ENCODE data around the gene ACOXL. TPM values are rescaled to one million over a fixed set of nuclear protein-coding genes. Genes with fewer than 3 reads are reported as not detected.

The ACOXL gene
- total RNA-seq, 1 donor from 2014 or later: 0.23 TPM

DNA sequence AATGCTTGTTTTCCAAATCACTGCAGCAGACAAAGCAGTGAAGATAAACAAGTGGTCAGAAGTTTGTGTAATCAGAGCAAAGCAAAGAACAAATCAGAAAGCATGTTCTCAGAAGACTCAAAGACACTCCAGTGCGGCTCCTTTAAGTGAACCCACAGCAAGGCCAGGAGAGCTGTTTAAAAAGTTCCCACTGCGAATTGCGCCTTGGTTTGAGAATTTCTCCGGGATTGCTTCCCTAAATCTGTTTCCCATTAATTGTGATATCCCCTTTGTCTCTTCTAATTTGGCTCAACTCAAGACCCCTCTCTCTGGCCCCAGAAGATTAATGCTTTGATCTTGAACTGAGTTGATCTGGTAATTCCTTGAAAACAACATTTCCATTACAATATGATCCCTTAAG, 265.9 kb downstream of the ACOXL start:
- no peak for FAIRE-seq

DNA sequence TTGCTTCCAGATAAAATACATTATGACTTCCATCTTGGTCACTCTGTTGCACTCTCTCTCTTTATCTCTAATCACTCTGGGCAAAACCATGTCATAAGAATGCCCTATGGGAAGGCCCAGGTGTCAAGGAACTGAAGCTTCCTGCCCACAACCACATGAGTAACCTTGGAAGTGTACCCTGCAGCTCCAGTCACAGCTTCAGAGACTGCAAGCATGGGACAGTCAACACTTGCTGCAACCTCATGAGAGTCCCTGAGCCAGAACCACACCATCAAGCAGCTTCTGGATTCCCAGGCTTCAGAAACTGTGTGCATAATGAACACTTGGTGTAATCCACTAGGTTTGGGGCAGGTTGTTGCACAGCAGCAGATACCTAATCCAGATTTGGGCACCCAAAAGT, 267.3 kb downstream of the ACOXL start:
- FAIRE-seq: no peak

More for the DNA sequence above, 265.9 kb downstream of the ACOXL start:
- H3K4me3 ChIP-seq (ENCODE audit: insufficient read depth, low read depth, low read length): no peak overlapping the region
- no peak overlapping the region for H2AFZ ChIP-seq (ENCODE audit: low read depth, low read length)
- Mint-ChIP-seq H3K27me3 (ENCODE audit: low read depth, unreplicated experiment) (peaks cover 3% of the 10 kb centered on the region), H3K36me3 (ENCODE audit: low read depth, unreplicated experiment) (no peaks in the 10 kb centered on the region), H3K27ac (ENCODE audit: unreplicated experiment) (no peak overlapping the region), H3K4me3 (ENCODE audit: unreplicated experiment) (no peak overlapping the region), H3K4me1 (ENCODE audit: low read depth, unreplicated experiment) (peaks cover 4% of the 10 kb centered on the region), H3K9me3 (ENCODE audit: unreplicated experiment) (peaks cover 12% of the 10 kb centered on the region)
- H3K9me3 ChIP-seq (ENCODE audit: insufficient read depth, low read depth, low read length): no peaks in the 10 kb centered on the region
- H3K4me1 ChIP-seq (ENCODE audit: insufficient read depth, low read length): no peaks in the 10 kb centered on the region
- no peak overlapping the region for H3K9ac ChIP-seq (ENCODE audit: low read length)
- H3K27me3 ChIP-seq (ENCODE audit: insufficient read depth, low read length): peaks cover 26% of the 10 kb centered on the region
- no peak overlapping the region for H3K4me2 ChIP-seq (ENCODE audit: low read length)
- H3K27ac ChIP-seq (ENCODE audit: low read depth, low read length): no peak overlapping the region
- DNase-seq (ENCODE audit: low read depth): no peak
- no peaks in the 10 kb centered on the region for H4K20me1 ChIP-seq (ENCODE audit: insufficient read depth, low read length)
- no peak for TF ChIP-seq EZH2 (IDR thresholded peaks at IDR 0.05; ENCODE audit: insufficient read depth, low read length)
- TF ChIP-seq CTCF (IDR thresholded peaks at IDR 0.05; ENCODE audit: insufficient read depth, low read depth, low read length): no peak
- no peaks in the 10 kb centered on the region for H3K79me2 ChIP-seq (ENCODE audit: insufficient read depth, low read length)
- no peaks in the 10 kb centered on the region for H3K36me3 ChIP-seq (ENCODE audit: insufficient read depth, low read length)

More for the DNA sequence above, 267.3 kb downstream of the ACOXL start:
- TF ChIP-seq EZH2 (IDR thresholded peaks at IDR 0.05; ENCODE audit: insufficient read depth, low read length) (no peak), CTCF (IDR thresholded peaks at IDR 0.05; ENCODE audit: insufficient read depth, low read depth, low read length) (no peak)
- Histone ChIP-seq H3K27me3 (ENCODE audit: insufficient read depth, low read length) (peaks cover 23% of the 10 kb centered on the region), H2AFZ (ENCODE audit: low read depth, low read length) (no peak overlapping the region), H3K4me2 (ENCODE audit: low read length) (no peak overlapping the region), H3K4me1 (ENCODE audit: insufficient read depth, low read length) (no peaks in the 10 kb centered on the region), H3K79me2 (ENCODE audit: insufficient read depth, low read length) (no peaks in the 10 kb centered on the region), H3K9ac (ENCODE audit: low read length) (no peak overlapping the region), H4K20me1 (ENCODE audit: insufficient read depth, low read length) (no peaks in the 10 kb centered on the region), H3K27ac (ENCODE audit: low read depth, low read length) (no peak overlapping the region), H3K4me3 (ENCODE audit: insufficient read depth, low read depth, low read length) (no peak overlapping the region), H3K9me3 (ENCODE audit: insufficient read depth, low read depth, low read length) (no peaks in the 10 kb centered on the region), H3K36me3 (ENCODE audit: insufficient read depth, low read length) (no peaks in the 10 kb centered on the region)
- H3K9me3 Mint-ChIP-seq (ENCODE audit: unreplicated experiment): peaks cover 12% of the 10 kb centered on the region
- no peaks in the 10 kb centered on the region for H3K36me3 Mint-ChIP-seq (ENCODE audit: low read depth, unreplicated experiment)
- H3K4me1 Mint-ChIP-seq (ENCODE audit: low read depth, unreplicated experiment): no peaks in the 10 kb centered on the region
- no peak overlapping the region for H3K4me3 Mint-ChIP-seq (ENCODE audit: unreplicated experiment)
- DNase-seq (ENCODE audit: low read depth): no peak
- no peak overlapping the region for H3K27ac Mint-ChIP-seq (ENCODE audit: unreplicated experiment)
- H3K27me3 Mint-ChIP-seq (ENCODE audit: low read depth, unreplicated experiment): peaks cover 3% of the 10 kb centered on the region

All from astrocyte (in vitro differentiated cells and primary cell).